ENCODE measurements around the gene MAPRE2. TPM values are rescaled to one million over a fixed set of nuclear protein-coding genes. Genes with fewer than 3 reads are reported as not detected.

The MAPRE2 gene
- total RNA-seq, 4 donors from 2014 or later, result 22.9 to 39.2 (median 35.8) TPM

DNA sequence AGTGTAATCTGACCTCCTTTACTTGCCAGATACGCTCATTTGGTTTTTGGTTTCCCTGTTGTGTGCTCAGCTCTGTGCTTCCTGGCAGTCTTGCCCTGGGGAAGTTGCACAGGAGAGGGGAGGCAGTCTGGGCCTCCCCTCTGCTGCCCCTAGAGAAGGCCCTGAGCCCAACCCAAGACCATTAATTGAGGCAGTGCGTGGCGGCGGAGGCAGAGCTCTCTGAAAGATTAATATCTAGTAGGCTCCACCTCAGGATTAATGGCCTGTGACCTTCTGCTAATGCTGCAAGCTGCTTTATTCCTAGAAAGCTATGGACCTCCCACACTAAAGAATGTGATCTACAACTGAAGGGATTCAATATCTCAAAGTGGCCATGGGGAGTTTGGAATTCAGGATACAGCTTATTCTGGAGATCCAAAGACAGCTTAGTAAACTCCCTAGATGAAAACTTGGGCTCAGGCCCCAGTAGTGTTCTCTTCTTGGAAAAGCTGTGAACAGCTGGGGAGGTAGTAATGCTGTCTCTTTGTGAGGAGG, 41.4 kb upstream of the MAPRE2 start:
- no peak for ATAC-seq
- peaks cover 0 to 7% (median 3%) of the 10 kb centered on the region in 3 donors for H3K4me1 ChIP-seq
- TF ChIP-seq POLR2A (IDR thresholded peaks at IDR 0.05) (no peak), POLR2AphosphoS5 (IDR thresholded peaks at IDR 0.05) (no peak), EP300 (IDR thresholded peaks at IDR 0.05) (no peak)
- TF ChIP-seq, protein P1, sequence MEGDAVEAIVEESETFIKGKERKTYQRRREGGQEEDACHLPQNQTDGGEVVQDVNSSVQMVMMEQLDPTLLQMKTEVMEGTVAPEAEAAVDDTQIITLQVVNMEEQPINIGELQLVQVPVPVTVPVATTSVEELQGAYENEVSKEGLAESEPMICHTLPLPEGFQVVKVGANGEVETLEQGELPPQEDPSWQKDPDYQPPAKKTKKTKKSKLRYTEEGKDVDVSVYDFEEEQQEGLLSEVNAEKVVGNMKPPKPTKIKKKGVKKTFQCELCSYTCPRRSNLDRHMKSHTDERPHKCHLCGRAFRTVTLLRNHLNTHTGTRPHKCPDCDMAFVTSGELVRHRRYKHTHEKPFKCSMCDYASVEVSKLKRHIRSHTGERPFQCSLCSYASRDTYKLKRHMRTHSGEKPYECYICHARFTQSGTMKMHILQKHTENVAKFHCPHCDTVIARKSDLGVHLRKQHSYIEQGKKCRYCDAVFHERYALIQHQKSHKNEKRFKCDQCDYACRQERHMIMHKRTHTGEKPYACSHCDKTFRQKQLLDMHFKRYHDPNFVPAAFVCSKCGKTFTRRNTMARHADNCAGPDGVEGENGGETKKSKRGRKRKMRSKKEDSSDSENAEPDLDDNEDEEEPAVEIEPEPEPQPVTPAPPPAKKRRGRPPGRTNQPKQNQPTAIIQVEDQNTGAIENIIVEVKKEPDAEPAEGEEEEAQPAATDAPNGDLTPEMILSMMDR (IDR thresholded peaks at IDR 0.05), result no peak
- H3K4me3 ChIP-seq, result no peak overlapping the region
- H3K27ac ChIP-seq, result peak overlapping the region in 1 of 4 donors; percentile 25
- no peaks in the 10 kb centered on the region for H3K36me3 ChIP-seq
- H3K9me3 ChIP-seq, result no peaks in the 10 kb centered on the region
- no peaks in the 10 kb centered on the region for H3K27me3 ChIP-seq
- 71 to 100% methylated on average over 1 of the region's 4 CpGs for WGBS, 2 donors (ENCODE audit: low coverage in 1 of 2)

GRCh38 chr18:35000457-35000856, 40.8 kb upstream of the MAPRE2 start:
- Histone ChIP-seq H3K27ac (no peak overlapping the region), H3K27me3 (no peaks in the 10 kb centered on the region), H3K4me1 (peaks cover 0 to 7% (median 3%) of the 10 kb centered on the region in 3 donors), H3K36me3 (no peaks in the 10 kb centered on the region), H3K4me3 (no peak overlapping the region), H3K9me3 (no peaks in the 10 kb centered on the region)
- ATAC-seq, result no peak
- 50 to 80% methylated on average over 3 of the region's 3 CpGs for WGBS, 2 donors (ENCODE audit: low coverage in 1 of 2)
- TF ChIP-seq POLR2AphosphoS5 (IDR thresholded peaks at IDR 0.05), result no peak
- TF ChIP-seq POLR2A (IDR thresholded peaks at IDR 0.05), result no peak
- no peak for TF ChIP-seq EP300 (IDR thresholded peaks at IDR 0.05)
- TF ChIP-seq, protein P1 (IDR thresholded peaks at IDR 0.05), result no peak

GRCh38 chr18:35002120-35002519, 39.1 kb upstream of the MAPRE2 start:
- Histone ChIP-seq H3K4me1 (peaks cover 0 to 7% (median 3%) of the 10 kb centered on the region in 3 donors), H3K4me3 (no peak overlapping the region), H3K27me3 (no peaks in the 10 kb centered on the region), H3K9me3 (no peaks in the 10 kb centered on the region), H3K36me3 (no peaks in the 10 kb centered on the region), H3K27ac (no peak overlapping the region)
- WGBS, 2 donors (ENCODE audit: low coverage in 1 of 2), result 48 to 55% methylated on average over 2 of the region's 2 CpGs
- ATAC-seq, result no peak
- TF ChIP-seq, protein P1 (IDR thresholded peaks at IDR 0.05), result no peak
- no peak for TF ChIP-seq EP300 (IDR thresholded peaks at IDR 0.05)
- no peak for TF ChIP-seq POLR2AphosphoS5 (IDR thresholded peaks at IDR 0.05)
- no peak for TF ChIP-seq POLR2A (IDR thresholded peaks at IDR 0.05)

DNA sequence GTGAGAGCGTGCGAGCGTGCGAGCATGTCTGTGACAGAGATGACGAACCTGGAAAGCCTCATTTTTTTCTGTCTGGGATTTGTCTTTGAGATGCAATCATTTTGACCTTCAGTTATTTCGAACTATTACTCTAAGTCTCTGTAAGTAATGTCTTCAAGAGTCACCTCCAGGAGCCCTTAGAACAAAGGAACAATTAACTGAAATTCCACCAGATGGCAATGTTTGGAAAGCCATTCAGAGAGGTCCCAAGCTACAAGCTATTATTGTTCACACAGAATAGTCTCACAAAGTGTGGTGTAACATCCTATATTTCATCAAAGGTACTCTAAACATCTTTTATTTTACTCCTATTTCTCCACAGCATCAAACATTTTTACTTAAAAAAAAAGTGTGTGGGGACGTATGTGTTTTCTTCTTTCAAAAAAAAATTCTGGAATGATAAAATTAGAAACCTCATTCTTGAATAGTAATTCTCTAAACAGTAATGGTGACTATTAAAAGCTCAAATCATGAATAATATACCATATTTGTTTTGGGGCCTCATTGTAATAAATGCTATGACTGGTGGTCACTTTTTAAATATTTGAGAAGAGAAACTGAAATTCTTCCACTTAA, 35.1 kb upstream of the MAPRE2 start:
- TF ChIP-seq POLR2A (IDR thresholded peaks at IDR 0.05) (no peak), EP300 (IDR thresholded peaks at IDR 0.05) (no peak), POLR2AphosphoS5 (IDR thresholded peaks at IDR 0.05) (no peak)
- TF ChIP-seq, protein P1 (IDR thresholded peaks at IDR 0.05), result peak; percentile 53 to 83 (median 78)
- Histone ChIP-seq H3K9me3 (no peaks in the 10 kb centered on the region), H3K27me3 (no peaks in the 10 kb centered on the region), H3K36me3 (no peaks in the 10 kb centered on the region), H3K27ac (no peak overlapping the region), H3K4me3 (no peak overlapping the region), H3K4me1 (peaks cover 0 to 7% (median 0%) of the 10 kb centered on the region in 3 donors)
- peak; percentile 84 for ATAC-seq
- WGBS, 2 donors (ENCODE audit: low coverage in 1 of 2), result 40 to 45% methylated on average over 7 of the region's 7 CpGs

DNA sequence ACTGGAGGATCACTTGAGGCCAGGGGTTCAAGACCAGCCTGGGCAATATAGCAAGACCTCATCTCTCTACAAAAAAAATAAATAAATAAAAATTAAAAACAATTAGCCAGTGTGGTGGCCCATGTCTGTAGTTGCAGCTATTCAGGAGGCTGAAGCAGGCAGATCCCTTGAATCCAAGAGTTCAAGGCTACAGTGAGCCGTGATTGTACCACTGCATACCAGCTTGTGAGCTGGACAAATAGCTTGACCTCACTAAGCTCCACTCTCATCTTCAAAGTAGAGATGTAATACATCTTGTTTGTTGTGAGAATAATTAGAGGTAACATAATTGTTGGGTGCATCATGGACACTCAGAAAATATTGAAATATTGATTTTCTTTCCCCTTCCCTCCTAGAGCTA, 31.1 kb upstream of the MAPRE2 start:
- H3K27me3 ChIP-seq, result no peaks in the 10 kb centered on the region

More for the DNA sequence above, 31.1 kb upstream of the MAPRE2 start:
- H3K4me3 ChIP-seq, result no peak overlapping the region
- H3K4me1 ChIP-seq, result no peaks in the 10 kb centered on the region
- TF ChIP-seq, protein P1 (IDR thresholded peaks at IDR 0.05), result no peak
- TF ChIP-seq EP300 (IDR thresholded peaks at IDR 0.05) (no peak), POLR2AphosphoS5 (IDR thresholded peaks at IDR 0.05) (no peak), POLR2A (IDR thresholded peaks at IDR 0.05) (no peak)
- WGBS, 2 donors (ENCODE audit: low coverage in 1 of 2), result 100% methylated on average over 1 of the region's 1 CpG; no CpG with 5 or more reads in 1 of the 2 donors
- no peaks in the 10 kb centered on the region for H3K9me3 ChIP-seq
- H3K27ac ChIP-seq, result no peak overlapping the region
- H3K36me3 ChIP-seq, result no peaks in the 10 kb centered on the region
- no peak for ATAC-seq

Measured in gastroesophageal sphincter (tissue), 4 donors.